Chondrocyte (in vitro differentiated cells): ENCODE results near the gene CDH8. TPM values are rescaled to one million over a fixed set of nuclear protein-coding genes. Genes with fewer than 3 reads are reported as not detected.
A peak's percentile ranks its signal among the peaks of the same experiment; 100 is the strongest.
"Not testable (repeated sequence)": the region's sequence is repeated elsewhere in the genome, so short reads cannot be mapped to it uniquely, and the experiment has no call there.

ENCODE experiments used
- DNase-seq: peaks from one replicate; pipeline ENCODE4 v3.0.0; 2021; ENCODE audit warnings: mixed read lengths, low spot score
- H3K27ac Mint-ChIP-seq: one replicate; pipeline ENCODE4 v1.8.0; 2021; ENCODE audit warnings: mild to moderate bottlenecking, moderate library complexity, mixed read lengths; ENCODE audit not compliant: unreplicated experiment
- H3K27me3 Mint-ChIP-seq: 2 replicates; pipeline ENCODE4 v1.8.0; 2021; ENCODE audit warnings: low read depth, mixed read lengths
- H3K36me3 Mint-ChIP-seq: 2 replicates; pipeline ENCODE4 v1.8.0; 2021; ENCODE audit warnings: low read depth, mixed read lengths
- H3K4me1 Mint-ChIP-seq: 2 replicates; pipeline ENCODE4 v1.8.0; 2021; ENCODE audit warnings: low read depth, mild to moderate bottlenecking, mixed read lengths
- H3K4me3 Mint-ChIP-seq: one replicate; pipeline ENCODE4 v1.8.0; 2021; ENCODE audit warnings: mild to moderate bottlenecking, moderate library complexity, mixed read lengths; ENCODE audit not compliant: unreplicated experiment
- H3K9me3 Mint-ChIP-seq: 2 replicates; pipeline ENCODE4 v1.8.0; 2021; ENCODE audit warnings: low read depth, mixed read lengths
- CTCF ChIP-seq: fragments of 200-600 bp; sonication (generic); IDR thresholded peaks from 2 replicates; pipeline ENCODE4 v1.5.0; 2021; ENCODE audit warnings: antibody characterized with exemption, mild to moderate bottlenecking, moderate library complexity
- total RNA-seq: library from RNA; stranded (reverse); gene quantifications from 3 replicates; pipeline ENCODE4 v1.2.1, GENCODE V29; 2021

CDH8 gene
- total RNA-seq, 1 donor from 2014 or later: 5.7 TPM

GRCh38 chr16:61817583-61818278 lies 218.5 kb downstream of the CDH8 start:
- Mint-ChIP-seq H3K9me3 (no peaks in the 10 kb centered on the region), H3K36me3 (no peaks in the 10 kb centered on the region), H3K27me3 (no peaks in the 10 kb centered on the region), H3K27ac (no peak overlapping the region), H3K4me3 (no peak overlapping the region), H3K4me1 (no peaks in the 10 kb centered on the region)
- no peak for TF ChIP-seq CTCF
- no peak for DNase-seq

GRCh38 chr16:61814726-61815347 lies 221.4 kb downstream of the CDH8 start:
- Mint-ChIP-seq H3K4me1 (no peaks in the 10 kb centered on the region), H3K27ac (no peak overlapping the region), H3K27me3 (no peaks in the 10 kb centered on the region), H3K9me3 (no peaks in the 10 kb centered on the region), H3K4me3 (no peak overlapping the region), H3K36me3 (no peaks in the 10 kb centered on the region)
- no peak for DNase-seq
- peak; percentile 40 for TF ChIP-seq CTCF

GRCh38 chr16:61813339-61813738 lies 222.9 kb downstream of the CDH8 start:
- no peak overlapping the region for H3K4me3 Mint-ChIP-seq
- no peak overlapping the region for H3K27ac Mint-ChIP-seq
- no peaks in the 10 kb centered on the region for H3K27me3 Mint-ChIP-seq
- H3K9me3 Mint-ChIP-seq: no peaks in the 10 kb centered on the region
- no peak for TF ChIP-seq CTCF
- DNase-seq: peak; percentile 62
- H3K36me3 Mint-ChIP-seq: no peaks in the 10 kb centered on the region
- H3K4me1 Mint-ChIP-seq: no peaks in the 10 kb centered on the region

GRCh38 chr16:61812251-61812650 lies 224.0 kb downstream of the CDH8 start:
- Mint-ChIP-seq H3K4me3 (no peak overlapping the region), H3K27ac (no peak overlapping the region), H3K36me3 (no peaks in the 10 kb centered on the region), H3K27me3 (no peaks in the 10 kb centered on the region), H3K9me3 (no peaks in the 10 kb centered on the region), H3K4me1 (no peaks in the 10 kb centered on the region)
- DNase-seq: no peak
- TF ChIP-seq CTCF: no peak

GRCh38 chr16:61807551-61807950 lies 228.7 kb downstream of the CDH8 start:
- Mint-ChIP-seq H3K4me3 (no peak overlapping the region), H3K9me3 (peaks cover 3% of the 10 kb centered on the region), H3K27ac (no peak overlapping the region), H3K4me1 (no peaks in the 10 kb centered on the region), H3K36me3 (no peaks in the 10 kb centered on the region), H3K27me3 (no peaks in the 10 kb centered on the region)
- TF ChIP-seq CTCF: no peak
- no peak for DNase-seq

- not testable (repeated sequence) for H3K9me3 Mint-ChIP-seq, H3K27ac Mint-ChIP-seq, H3K27me3 Mint-ChIP-seq, H3K4me3 Mint-ChIP-seq, H3K36me3 Mint-ChIP-seq, DNase-seq
- H3K4me1 Mint-ChIP-seq: peaks cover 27% of the 10 kb centered on the region
Measured at GRCh38 chr16:61801217-61801616, 235.0 kb downstream of the CDH8 start.
